Transverse colon (tissue), 4 donors: Measurements from ENCODE around the gene IRF6. TPM values are rescaled to one million over a fixed set of nuclear protein-coding genes. Genes with fewer than 3 reads are reported as not detected.

Experiments used
- DNase-seq: peaks from one replicate; pipeline ENCODE4 v3.0.0-alpha.2; 2019
- H3K27ac ChIP-seq, 4 donors: fragments of 200-600 bp; sonication (generic); 2 replicates each; pipeline ENCODE4 v1.5.1; 2016 to 2018; ENCODE audit warnings: inconsistent platforms in 4 of 4
- H3K27me3 ChIP-seq: fragments of 200-600 bp; sonication (generic); 2 replicates; pipeline ENCODE4 v1.5.1; 2017; ENCODE audit warnings: inconsistent platforms
- H3K36me3 ChIP-seq, 4 donors: fragments of 200-600 bp; sonication (generic); 2 replicates each; pipeline ENCODE4 v1.5.1; 2017 to 2019; ENCODE audit warnings: inconsistent platforms in 4 of 4
- H3K4me1 ChIP-seq, 4 donors: fragments of 200-600 bp; sonication (generic); 2 replicates each; pipeline ENCODE4 v1.5.1; 2017 to 2020; ENCODE audit warnings: inconsistent platforms in 4 of 4
- H3K4me3 ChIP-seq, 4 donors: fragments of 200-600 bp; sonication (generic); 1 replicate in 1 of 4; 2 replicates in 3 of 4; pipeline versions ENCODE4 v1.5.1 to v1.6.1; 2017 to 2019; ENCODE audit warnings: inconsistent platforms in 4 of 4
- H3K9me3 ChIP-seq, 2 donors: fragments of 200-600 bp; sonication (generic); 2 replicates each; pipeline ENCODE4 v1.5.1; 2017 to 2019; ENCODE audit warnings: inconsistent platforms in 2 of 2
- CTCF ChIP-seq, 5 experiments: fragments of 200-600 bp in 3 of 5; fragments of 450-650 bp in 2 of 5; sonication (generic) in 3 of 5; IDR thresholded peaks; 1 replicate in 2 of 5; 2 replicates in 3 of 5; pipeline ENCODE4 v1.5.1; 2016 to 2017; ENCODE audit warnings: antibody characterized with exemption in 5 of 5, inconsistent platforms in 3 of 5, mild to moderate bottlenecking in 2 of 5, moderate library complexity in 1 of 5
- EP300 ChIP-seq: sonication (generic); formaldehyde crosslinking; IDR thresholded peaks from one replicate; pipeline ENCODE4 v1.6.1; 2017; ENCODE audit warnings: antibody characterized with exemption, low read depth
- POLR2A ChIP-seq: fragments of 450-650 bp; IDR thresholded peaks from one replicate; pipeline ENCODE4 v1.6.1; 2016; ENCODE audit warnings: antibody characterized with exemption, mild to moderate bottlenecking, moderate library complexity
- POLR2AphosphoS5 ChIP-seq, 3 donors: sonication (generic); formaldehyde crosslinking; IDR thresholded peaks; one replicate each; pipeline ENCODE4 v1.6.1; 2016; ENCODE audit warnings: antibody characterized with exemption in 3 of 3
- WGBS, 2 donors: methylation state at CpG; one replicate each; pipeline ENCODE4 v1.1.5; 2018; ENCODE audit warnings: low coverage in 1 of 2; 5-methylcytosine and 5-hydroxymethylcytosine counted together
- in situ Hi-C, 4 donors: fragments of 200-750 bp; cut with MboI; loops; one replicate each; pipeline versions ENCODE4 v1.15.0 to v1.15.1; 2017; ENCODE audit warnings: low sequenced_read_pairs in 3 of 4, low pct_ligation_motif_present in 1 of 4, low pct_unique_long_range_greater_than_20kb in 1 of 4
- intact Hi-C: fragments of 100-400 bp; cut with DNase I; formaldehyde crosslinking; loops from one replicate; pipeline ENCODE4 v1.15.1; 2023; ENCODE audit warnings: low total_unique reads
- total RNA-seq, 4 donors: library from RNA; depleted of rRNA; stranded (reverse); fragments of >200 nt; gene quantifications; one replicate each; pipeline ENCODE4 v1.1.0, GENCODE V29; 2016

IRF6 gene
- total RNA-seq, 4 donors from 2014 or later: 26.1 to 78.0 (median 44.4) TPM

GRCh38 chr1:209830722-209831121 is 24.8 kb upstream of the IRF6 start:
- H3K4me3 ChIP-seq: no peak overlapping the region
- in situ Hi-C loops (no loop called here), intact Hi-C loops (no loop called here)
- H3K27me3 ChIP-seq: no peaks in the 10 kb centered on the region
- no peaks in the 10 kb centered on the region for H3K9me3 ChIP-seq
- H3K4me1 ChIP-seq: peaks cover 0 to 24% (median 10%) of the 10 kb centered on the region in 4 donors
- H3K36me3 ChIP-seq: peaks cover 0 to 45% (median 22%) of the 10 kb centered on the region in 4 donors
- 77 to 81% methylated on average over 3 of the region's 3 CpGs for WGBS, 2 donors
- no peak for DNase-seq
- TF ChIP-seq POLR2A (no peak), CTCF (IDR thresholded peaks at IDR 0.05) (no peak), EP300 (no peak)
- H3K27ac ChIP-seq: no peak overlapping the region

- TF ChIP-seq CTCF (IDR thresholded peaks at IDR 0.05) (no peak), POLR2A (no peak), POLR2AphosphoS5 (IDR thresholded peaks at IDR 0.05) (no peak), EP300 (no peak)
- H3K27me3 ChIP-seq: no peaks in the 10 kb centered on the region
- no peaks in the 10 kb centered on the region for H3K9me3 ChIP-seq
- H3K4me1 ChIP-seq: peaks cover 0 to 24% (median 10%) of the 10 kb centered on the region in 4 donors
- 89 to 93% methylated on average over 2 of the region's 2 CpGs for WGBS, 2 donors
- no peak for DNase-seq
- no peak overlapping the region for H3K4me3 ChIP-seq
- intact Hi-C loops (no loop called here), in situ Hi-C loops (no loop called here)
- no peak overlapping the region for H3K27ac ChIP-seq
- H3K36me3 ChIP-seq: peaks cover 0 to 38% (median 19%) of the 10 kb centered on the region in 4 donors
Observed at GRCh38 chr1:209829716-209830115, 23.8 kb upstream of the IRF6 start.

- DNase-seq: peak; percentile 95
- intact Hi-C loops: no loop called here
- TF ChIP-seq EP300 (no peak), CTCF (IDR thresholded peaks at IDR 0.05) (peak; percentile 53 to 82 (median 60)), POLR2AphosphoS5 (IDR thresholded peaks at IDR 0.05) (peak; percentile 78 to 92 (median 88)), POLR2A (peak; percentile 69)
- H3K4me1 ChIP-seq: peaks cover 0 to 27% (median 15%) of the 10 kb centered on the region in 4 donors
- no peaks in the 10 kb centered on the region for H3K27me3 ChIP-seq
- peak within 1 kb of the TSS; percentile 55 to 83 (median 64) for H3K4me3 ChIP-seq
- WGBS, 2 donors: 18 to 49% methylated on average over 6 to 48 of the region's 51 CpGs
- in situ Hi-C loops: no loop called here
- H3K9me3 ChIP-seq: no peaks in the 10 kb centered on the region
- H3K27ac ChIP-seq: peak within 1 kb of the TSS; percentile 74 to 85 (median 80)
- peaks cover 0 to 20% (median 10%) of the 10 kb centered on the region in 4 donors for H3K36me3 ChIP-seq
Observed at GRCh38 chr1:209827384-209828262, 21.7 kb upstream of the IRF6 start, which contains the start of gene UTP25. TSS of gene UTP25 (plus strand) at chr1:209827972. CDS start at chr1:209828064, 92 bp downstream.

- WGBS, 2 donors: 52 to 65% methylated on average over 9 to 11 of the region's 11 CpGs
- in situ Hi-C loops: no loop called here
- peaks cover 3% of the 10 kb centered on the region for H3K27me3 ChIP-seq
- DNase-seq: no peak
- peak in 1 of 3 donors; percentile 32 for TF ChIP-seq POLR2AphosphoS5 (IDR thresholded peaks at IDR 0.05)
- no peak for TF ChIP-seq EP300
- TF ChIP-seq POLR2A: no peak
- no peak for TF ChIP-seq CTCF (IDR thresholded peaks at IDR 0.05)
- peaks cover 0 to 2% (median under 1%) of the 10 kb centered on the region in 4 donors for H3K36me3 ChIP-seq
- H3K4me1 ChIP-seq: peaks cover 0 to 27% (median 15%) of the 10 kb centered on the region in 4 donors
- H3K9me3 ChIP-seq: no peaks in the 10 kb centered on the region
- intact Hi-C loops: no loop called here
- H3K4me3 ChIP-seq: no peak overlapping the region
- H3K27ac ChIP-seq: peak overlapping the region in 3 of 4 donors; percentile 33 to 82 (median 41)
Observed at GRCh38 chr1:209825591-209826434, 19.9 kb upstream of the IRF6 start.
